CD8-positive, alpha-beta memory T cell (primary cell): ENCODE data around the gene LCN6. TPM values are rescaled to one million over a fixed set of nuclear protein-coding genes. Genes with fewer than 3 reads are reported as not detected.
"Not testable (repeated sequence)": the region's sequence is repeated elsewhere in the genome, so short reads cannot be mapped to it uniquely, and the experiment has no call there.

ENCODE experiments used
- CTCF ChIA-PET: fragments of 350-600 bp; sonication (Branson Sonifier 250); formaldehyde crosslinking; loops from one replicate; lab custom pipeline; 2021; ENCODE audit warnings: antibody characterized with exemption; lab: Charles Lee
- POLR2A ChIA-PET: fragments of 350-600 bp; sonication (Branson Sonifier 250); formaldehyde crosslinking; loops from one replicate; lab custom pipeline; 2021; ENCODE audit warnings: antibody characterized with exemption; lab: Charles Lee
- DNase-seq, 5 donors: peaks; one replicate each; pipeline versions ENCODE4 v3.0.0 to v3.0.0-alpha.2; 2020 to 2022; ENCODE audit warnings: mixed read lengths in 1 of 5
- H3K27ac ChIP-seq: one replicate; pipeline ENCODE4 v1.7.0; 2013; ENCODE audit warnings: low read depth, mild to moderate bottlenecking, low read length, moderate library complexity
- H3K27me3 ChIP-seq: 2 replicates; pipeline ENCODE4 v1.7.0; 2013; ENCODE audit warnings: low read length, mild to moderate bottlenecking; ENCODE audit not compliant: insufficient read depth, poor library complexity, severe bottlenecking
- H3K36me3 ChIP-seq: 2 replicates; pipeline ENCODE4 v1.7.0; 2013; ENCODE audit warnings: mild to moderate bottlenecking, low read length, moderate library complexity; ENCODE audit not compliant: insufficient read depth
- H3K4me1 ChIP-seq: 2 replicates; pipeline ENCODE4 v1.7.0; 2013; ENCODE audit warnings: mild to moderate bottlenecking, low read length, moderate library complexity; ENCODE audit not compliant: insufficient read depth
- H3K4me3 ChIP-seq: 2 replicates; pipeline ENCODE4 v1.7.0; 2013; ENCODE audit warnings: mild to moderate bottlenecking, low read length
- H3K9me3 ChIP-seq: 2 replicates; pipeline ENCODE4 v1.7.0; 2013; ENCODE audit warnings: mild to moderate bottlenecking, low read length
- H3K27ac Mint-ChIP-seq, 8 donors: one replicate each; pipeline ENCODE4 v1.8.0; 2020 to 2021; ENCODE audit warnings: mixed read lengths in 8 of 8, mild to moderate bottlenecking in 6 of 8, inconsistent platforms in 3 of 8, moderate library complexity in 3 of 8
- H3K27me3 Mint-ChIP-seq, 2 donors: one replicate each; pipeline ENCODE4 v1.8.0; 2020 to 2021; ENCODE audit warnings: mixed read lengths in 2 of 2, mild to moderate bottlenecking in 1 of 2, moderate library complexity in 1 of 2
- H3K36me3 Mint-ChIP-seq, 3 donors: one replicate each; pipeline ENCODE4 v1.8.0; 2020 to 2021; ENCODE audit warnings: mixed read lengths in 3 of 3, inconsistent platforms in 1 of 3, mild to moderate bottlenecking in 1 of 3
- H3K4me1 Mint-ChIP-seq, 3 donors: one replicate each; pipeline ENCODE4 v1.8.0; 2020 to 2021; ENCODE audit warnings: mixed read lengths in 3 of 3, inconsistent platforms in 1 of 3, mild to moderate bottlenecking in 1 of 3
- H3K4me3 Mint-ChIP-seq, 7 donors: one replicate each; pipeline ENCODE4 v1.8.0; 2020 to 2021; ENCODE audit warnings: mixed read lengths in 7 of 7, mild to moderate bottlenecking in 6 of 7, moderate library complexity in 4 of 7, inconsistent platforms in 2 of 7
- H3K9me3 Mint-ChIP-seq, 5 donors: one replicate each; pipeline ENCODE4 v1.8.0; 2020 to 2022; ENCODE audit warnings: mixed read lengths in 5 of 5, mild to moderate bottlenecking in 3 of 5, moderate library complexity in 2 of 5, inconsistent platforms in 1 of 5
- polyA plus RNA-seq: library from polyadenylated mRNA; unstranded; fragments of 300-500 nt; fragmentation: Illumina TruSeq; gene quantifications from one replicate; pipeline ENCODE4 v1.2.3, GENCODE V29; 2021
- total RNA-seq, 2 experiments: library from RNA; stranded (reverse); gene quantifications; one replicate each; pipeline ENCODE4 v1.2.3, GENCODE V29; 2021

LCN6 gene
- total and polyA plus RNA-seq, 3 experiments from 2014 or later = not detected

DNA sequence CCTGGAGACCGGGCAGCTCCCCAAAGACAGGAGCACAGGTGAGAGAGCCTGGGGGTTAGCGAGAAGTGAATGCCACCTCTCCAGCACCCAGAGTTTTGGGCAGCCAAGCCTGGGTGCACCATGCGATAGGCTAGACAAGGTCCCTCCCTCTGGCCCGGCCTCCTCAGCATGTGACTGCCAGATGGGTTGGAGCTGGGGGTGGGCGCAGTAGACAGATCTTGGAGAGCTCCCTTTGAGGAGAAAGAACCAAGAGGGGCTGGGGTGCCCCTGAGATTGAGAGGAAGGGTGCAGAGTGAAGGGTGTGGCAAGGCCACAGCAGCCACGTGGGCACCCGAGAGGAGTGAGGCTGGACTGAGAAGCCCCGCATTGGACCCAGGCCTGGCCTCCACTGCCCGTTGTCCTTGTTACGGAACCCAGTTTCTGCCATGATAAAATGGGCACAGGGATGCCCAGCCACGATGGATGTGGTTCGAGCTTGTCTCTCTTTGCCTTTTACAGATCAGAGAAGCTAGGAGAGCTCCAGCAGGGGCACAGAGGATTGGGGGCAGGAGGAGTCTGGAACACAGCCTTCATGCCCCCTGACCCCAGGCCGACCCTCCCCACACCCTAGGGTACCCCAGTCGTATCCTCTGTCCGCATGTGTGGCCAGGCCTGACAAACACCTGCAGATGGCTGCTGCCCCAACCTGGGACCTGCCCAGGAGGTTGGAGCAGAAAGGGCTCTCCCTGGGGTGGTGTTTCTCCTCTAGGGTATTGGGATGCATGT, 44.2 kb upstream of the LCN6 start:
- Mint-ChIP-seq H3K27ac (peak overlapping the region in 6 of 8 donors; percentile 50 to 96 (median 81)), H3K9me3 (no peaks in the 10 kb centered on the region), H3K4me3 (peak overlapping the region; percentile 77 to 93 (median 85)), H3K36me3 (peaks cover 0 to 9% (median 2%) of the 10 kb centered on the region in 3 donors), H3K27me3 (no peaks in the 10 kb centered on the region), H3K4me1 (peaks cover 17 to 34% (median 29%) of the 10 kb centered on the region in 3 donors)
- H3K9me3 ChIP-seq = no peaks in the 10 kb centered on the region
- peaks cover 26% of the 10 kb centered on the region for H3K4me1 ChIP-seq
- H3K4me3 ChIP-seq = peak overlapping the region; percentile 79
- CTCF ChIA-PET = interaction anchor here (0.6 to 2.2 kb wide), 13 partner anchors 9 to 274 kb away, joined by 3 to 14 read pairs (median 4); partner anchors contain the start of genes AJM1, CLIC3, FUT7 and NPDC1
- no peaks in the 10 kb centered on the region for H3K36me3 ChIP-seq
- POLR2A ChIA-PET = interaction anchor here (1.1 to 2.1 kb wide), 2 partner anchors 13 to 14 kb away, joined by 3 to 5 read pairs; no protein-coding TSS in a partner anchor
- peak overlapping the region; percentile 93 for H3K27ac ChIP-seq
- no peaks in the 10 kb centered on the region for H3K27me3 ChIP-seq
- no peak for DNase-seq

DNA sequence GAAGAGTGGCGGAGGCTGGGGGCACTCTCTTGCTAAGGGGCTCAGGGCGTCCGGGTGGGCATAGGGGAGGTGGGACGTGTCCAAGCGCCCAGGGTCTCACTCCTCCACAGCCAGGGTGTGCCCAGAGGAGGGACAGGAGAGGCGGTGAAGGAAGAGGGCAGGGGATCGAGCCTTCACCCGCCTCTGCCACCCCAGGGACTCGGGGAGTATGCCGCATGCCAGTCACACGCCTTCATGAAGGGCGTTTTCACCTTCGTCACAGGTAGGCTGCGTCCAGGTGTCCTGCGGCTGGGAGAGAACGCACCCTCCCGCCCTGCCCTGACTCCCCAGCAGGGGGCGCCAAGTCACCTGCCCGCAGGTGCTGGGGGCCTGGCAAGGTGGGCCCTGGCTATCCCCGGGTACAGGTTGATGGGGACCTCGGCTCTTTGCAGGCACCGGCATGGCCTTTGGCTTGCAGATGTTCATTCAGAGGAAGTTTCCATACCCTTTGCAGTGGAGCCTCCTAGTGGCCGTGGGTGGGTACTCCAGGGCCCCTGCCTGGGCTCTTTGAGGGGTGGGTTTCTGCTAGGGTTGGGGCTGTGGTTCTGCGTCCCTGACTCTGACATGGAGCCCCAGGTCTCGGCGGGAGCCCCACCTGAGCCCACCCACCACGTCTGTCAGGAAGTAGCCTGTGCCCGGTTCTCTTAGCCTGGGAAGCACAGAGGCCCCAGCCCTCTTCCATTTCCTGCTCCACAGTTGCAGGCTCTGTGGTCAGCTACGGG, 43.4 kb upstream of the LCN6 start:
- peak overlapping the region; percentile 89 to 96 (median 94) for H3K27ac Mint-ChIP-seq
- Histone ChIP-seq H3K4me1 (peaks cover 24% of the 10 kb centered on the region), H3K36me3 (no peaks in the 10 kb centered on the region), H3K4me3 (peak overlapping the region; percentile 79), H3K27ac (peak overlapping the region; percentile 93), H3K9me3 (no peaks in the 10 kb centered on the region), H3K27me3 (no peaks in the 10 kb centered on the region)
- peak; percentile 56 to 80 (median 71) for DNase-seq
- peaks cover 3% of the 10 kb centered on the region in 2 donors for H3K27me3 Mint-ChIP-seq
- H3K4me1 Mint-ChIP-seq = peaks cover 18 to 36% (median 31%) of the 10 kb centered on the region in 3 donors
- H3K36me3 Mint-ChIP-seq = peaks cover 0 to 9% (median 2%) of the 10 kb centered on the region in 3 donors
- CTCF ChIA-PET = interaction anchor here (0.6 to 2.2 kb wide), 11 partner anchors 9 to 275 kb away, joined by 3 to 14 read pairs (median 4); partner anchors contain the start of genes AJM1, FUT7, NPDC1 and RABL6
- H3K4me3 Mint-ChIP-seq = peak overlapping the region; percentile 77 to 93 (median 85)
- POLR2A ChIA-PET = interaction anchor here (1.1 to 2.1 kb wide), 3 partner anchors 9 to 15 kb away, joined by 3 to 8 read pairs (median 5); no protein-coding TSS in a partner anchor
- H3K9me3 Mint-ChIP-seq = no peaks in the 10 kb centered on the region

DNA sequence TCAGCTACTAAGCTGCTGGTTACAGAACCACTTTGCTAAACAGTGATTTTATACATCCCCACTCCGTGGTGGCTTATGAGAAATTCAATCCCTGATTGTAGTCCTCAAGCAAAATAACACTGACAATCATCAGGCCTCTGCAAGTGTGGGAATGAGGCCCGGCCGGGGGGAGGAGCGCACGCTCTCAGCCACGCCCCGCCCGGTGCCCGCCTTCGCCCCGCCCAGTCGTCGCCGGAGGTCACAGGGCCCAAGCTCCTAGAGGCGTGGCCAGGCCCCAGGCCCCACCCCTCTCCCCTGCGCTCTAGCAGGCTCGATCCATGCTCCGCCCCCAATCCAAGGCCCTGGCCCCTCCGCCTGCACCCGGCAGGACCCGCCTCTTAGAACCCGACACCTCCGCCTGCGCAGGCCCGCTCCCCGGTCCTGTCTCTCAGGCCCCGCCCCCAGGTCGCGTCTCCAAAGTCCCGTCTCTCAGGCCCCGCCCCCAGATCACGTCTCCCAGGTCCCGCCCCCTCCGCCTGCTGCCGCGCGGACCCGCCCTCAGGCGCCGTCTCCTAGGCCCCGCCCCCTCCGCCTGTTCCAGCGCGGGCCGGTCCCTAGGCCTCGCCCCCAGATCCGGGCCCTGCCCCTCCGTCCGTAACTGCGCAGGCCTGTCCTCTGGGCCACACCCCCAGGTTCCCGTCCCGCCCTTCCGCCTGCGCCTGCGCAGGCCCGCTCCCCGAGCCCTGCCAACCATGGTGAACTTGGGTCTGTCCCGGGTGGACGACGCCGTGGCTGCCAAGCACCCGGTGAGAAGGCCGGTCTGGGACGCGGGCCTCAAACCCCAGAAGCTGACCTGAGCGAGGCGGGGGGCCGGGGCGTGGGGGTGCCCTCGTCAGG, 42.6 kb upstream of the LCN6 start, which contains the start of gene TMEM141:
TSS of gene TMEM141 (plus strand) at position 705 of the 876 bp plus-strand sequence. CDS start at position 732, 27 bp downstream.
- CTCF ChIA-PET = interaction anchor here (0.8 to 5.6 kb wide), 7 partner anchors 28 to 450 kb away, joined by 3 to 51 read pairs (median 3); partner anchors contain the start of genes NPDC1 and TUBB4B
- H3K4me1 Mint-ChIP-seq = peaks cover 18 to 28% (median 24%) of the 10 kb centered on the region in 3 donors
- peak within 1 kb of the TSS; percentile 89 to 96 (median 94) for H3K27ac Mint-ChIP-seq
- no peaks in the 10 kb centered on the region for H3K9me3 Mint-ChIP-seq
- H3K27me3 Mint-ChIP-seq = peaks cover 3% of the 10 kb centered on the region in 2 donors
- H3K27ac ChIP-seq = peak within 1 kb of the TSS; percentile 93
- H3K36me3 Mint-ChIP-seq = peaks cover 0 to 9% (median 2%) of the 10 kb centered on the region in 3 donors
- peaks cover 16% of the 10 kb centered on the region for H3K4me1 ChIP-seq
- DNase-seq = peak; percentile 99 to 100 (median 100)
- no peaks in the 10 kb centered on the region for H3K27me3 ChIP-seq
- peak within 1 kb of the TSS; percentile 79 for H3K4me3 ChIP-seq
- POLR2A ChIA-PET = interaction anchor here (0.6 to 2.1 kb wide), 5 partner anchors 9 to 296 kb away, joined by 3 to 8 read pairs (median 4); partner anchors contain the start of gene MAN1B1
- peak within 1 kb of the TSS; percentile 77 to 93 (median 85) for H3K4me3 Mint-ChIP-seq
- no peaks in the 10 kb centered on the region for H3K9me3 ChIP-seq
- no peaks in the 10 kb centered on the region for H3K36me3 ChIP-seq

DNA sequence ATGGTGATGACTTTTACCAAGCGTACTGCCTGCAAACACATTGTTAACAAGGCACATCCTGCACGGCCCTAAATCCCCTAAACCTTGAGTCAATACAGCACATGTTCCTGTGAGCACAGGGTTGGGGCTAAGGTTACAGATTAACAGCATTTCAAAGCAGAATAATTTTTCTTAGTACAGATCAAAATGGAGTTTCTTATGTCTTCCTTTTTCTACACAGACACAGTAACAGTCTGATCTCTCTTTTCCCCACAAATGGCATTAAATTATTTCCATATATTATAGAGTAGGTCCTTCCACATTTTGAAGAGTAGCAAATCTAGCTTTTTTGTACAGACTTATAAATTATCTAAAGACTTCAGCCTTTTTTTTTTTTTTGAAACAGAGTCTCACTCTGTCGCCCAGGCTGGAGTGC, 41.2 kb upstream of the LCN6 start:
- Histone ChIP-seq H3K9me3 (no peaks in the 10 kb centered on the region), H3K36me3 (no peaks in the 10 kb centered on the region), H3K4me3 (no peak overlapping the region), H3K27me3 (no peaks in the 10 kb centered on the region), H3K27ac (peak overlapping the region; percentile 54), H3K4me1 (peaks cover 14% of the 10 kb centered on the region)
- H3K9me3 Mint-ChIP-seq = no peaks in the 10 kb centered on the region
- ChIA-PET CTCF (interaction anchor here (5.6 kb wide), 1 partner anchor 246 kb away, joined by 51 read pairs; no protein-coding TSS in a partner anchor), POLR2A (no interaction called here)
- H3K27me3 Mint-ChIP-seq = peaks cover 3 to 8% of the 10 kb centered on the region in 2 donors
- no peak overlapping the region for H3K4me3 Mint-ChIP-seq
- peak overlapping the region in 1 of 8 donors; percentile 19 for H3K27ac Mint-ChIP-seq
- H3K4me1 Mint-ChIP-seq = peaks cover 18 to 31% (median 28%) of the 10 kb centered on the region in 3 donors
- peaks cover 0 to 9% (median 2%) of the 10 kb centered on the region in 3 donors for H3K36me3 Mint-ChIP-seq
- no peak for DNase-seq

DNA sequence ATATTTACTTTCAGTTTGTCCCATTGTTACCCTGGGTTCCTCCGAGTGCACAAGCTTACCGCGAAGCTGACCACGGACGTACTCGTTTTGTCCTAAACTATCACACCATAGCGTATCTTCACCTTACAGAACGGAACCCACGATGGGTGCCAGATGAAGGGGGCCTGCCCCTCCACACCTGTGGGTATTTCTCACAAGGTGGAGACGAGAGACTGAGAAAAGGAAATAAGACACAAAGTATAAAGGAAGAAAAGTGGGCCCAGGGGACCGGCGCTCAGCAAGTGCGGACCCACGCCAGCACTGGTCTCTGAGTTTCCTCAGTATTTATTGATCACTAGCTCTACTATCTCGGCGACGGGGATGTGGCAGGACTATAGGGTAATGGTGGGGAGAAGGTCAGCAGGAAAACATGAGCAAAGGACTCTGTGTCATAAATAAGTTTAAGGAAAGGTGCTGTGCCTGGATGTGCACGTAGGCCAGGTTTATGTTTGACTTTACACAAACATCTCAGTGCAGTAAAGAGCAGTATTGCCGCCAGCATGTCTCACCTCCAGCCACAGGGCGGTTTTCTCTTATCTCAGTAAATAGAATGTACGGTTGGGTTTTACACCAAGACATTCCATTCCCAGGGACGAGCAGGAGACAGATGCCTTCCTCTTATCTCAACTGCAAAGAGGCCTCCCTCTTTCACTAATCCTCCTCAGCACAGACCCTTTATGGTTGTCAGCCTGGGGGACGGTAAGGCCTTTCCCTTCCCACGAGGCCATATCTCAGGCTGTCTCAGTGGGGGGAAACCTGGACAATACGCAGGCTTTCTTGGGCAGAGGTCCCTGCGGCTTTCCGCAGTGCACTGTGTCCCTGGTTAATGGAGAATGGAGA, 40.6 kb upstream of the LCN6 start:
- not testable (repeated sequence) for H3K27me3 Mint-ChIP-seq
- peak overlapping the region in 2 of 8 donors; percentile 5 to 88 for H3K27ac Mint-ChIP-seq

DNA sequence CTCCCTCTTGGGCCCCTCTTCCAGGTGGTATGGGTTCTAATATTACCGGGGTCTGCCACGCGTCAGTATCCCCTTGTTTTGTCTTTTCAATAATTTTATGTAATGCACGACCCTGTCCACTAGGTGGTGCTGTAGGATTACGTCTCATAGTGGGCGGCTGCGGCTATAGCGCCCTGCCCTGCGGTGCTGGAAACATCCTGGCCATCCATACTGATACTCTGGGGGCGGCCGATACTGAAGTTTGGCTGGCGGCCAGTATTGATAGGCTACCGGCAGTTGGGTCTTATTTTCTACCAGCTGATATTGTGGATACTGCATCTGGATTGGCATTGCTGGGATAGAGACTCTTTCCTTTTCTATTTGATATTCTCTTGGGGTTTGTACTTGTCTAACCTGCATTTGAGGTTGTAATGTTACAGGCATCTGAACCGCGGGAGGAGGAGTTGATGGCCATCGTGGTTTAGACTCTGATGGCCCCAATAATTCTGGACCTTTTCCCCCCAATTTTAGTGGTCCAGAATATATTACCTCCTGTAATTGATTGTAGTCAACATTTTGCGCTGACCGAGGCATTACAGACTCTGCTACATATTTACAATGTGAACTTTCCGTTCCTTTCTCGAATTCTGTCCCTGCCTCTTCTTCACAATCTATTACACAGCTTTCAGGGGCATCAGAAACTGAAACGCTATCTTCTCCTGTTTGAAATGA, 39.5 kb upstream of the LCN6 start:
- Histone ChIP-seq H3K4me3 (no peak overlapping the region), H3K36me3 (no peaks in the 10 kb centered on the region), H3K27me3 (no peaks in the 10 kb centered on the region), H3K27ac (peak overlapping the region; percentile 49), H3K9me3 (no peaks in the 10 kb centered on the region), H3K4me1 (peaks cover 14% of the 10 kb centered on the region)
- H3K36me3 Mint-ChIP-seq = peaks cover 0 to 2% (median 0%) of the 10 kb centered on the region in 3 donors
- peaks cover 18 to 31% (median 28%) of the 10 kb centered on the region in 3 donors for H3K4me1 Mint-ChIP-seq
- DNase-seq = peak; percentile 50 to 80 (median 68)
- H3K4me3 Mint-ChIP-seq = no peak overlapping the region
- H3K27me3 Mint-ChIP-seq = peaks cover 3 to 8% of the 10 kb centered on the region in 2 donors
- H3K27ac Mint-ChIP-seq = peak overlapping the region in 3 of 8 donors; percentile 5 to 64 (median 52)
- CTCF ChIA-PET = interaction anchor here (0.6 to 5.6 kb wide), 16 partner anchors 9 to 440 kb away, joined by 3 to 51 read pairs (median 4); partner anchors contain the start of genes LCN8, RNF224 and SAPCD2
- H3K9me3 Mint-ChIP-seq = no peaks in the 10 kb centered on the region
- POLR2A ChIA-PET = interaction anchor here (1.3 kb wide), 1 partner anchor 247 kb away, joined by 3 read pairs; no protein-coding TSS in a partner anchor

More for the DNA sequence above, 40.6 kb upstream of the LCN6 start:
- peaks cover 18 to 31% (median 28%) of the 10 kb centered on the region in 3 donors for H3K4me1 Mint-ChIP-seq
- POLR2A ChIA-PET, H3K9me3 Mint-ChIP-seq, H3K36me3 Mint-ChIP-seq, H3K36me3 ChIP-seq, DNase-seq, H3K27me3 ChIP-seq, H3K4me3 ChIP-seq, H3K9me3 ChIP-seq: not testable (repeated sequence)
- Histone ChIP-seq H3K4me1 (peaks cover 14% of the 10 kb centered on the region), H3K27ac (peak overlapping the region; percentile 54)
- CTCF ChIA-PET = interaction anchor here (1.0 to 5.6 kb wide), 8 partner anchors 10 to 307 kb away, joined by 3 to 51 read pairs (median 6); partner anchors contain the start of gene SAPCD2
- peak overlapping the region in 1 of 7 donors; percentile 6 for H3K4me3 Mint-ChIP-seq
